ENCODE data around the gene MYLK4.

Gene MYLK4

GRCh38 chr6:2616811-2617210, 133.9 kb downstream of the MYLK4 start:
- no peak overlapping the region for H3K4me3 ChIP-seq (replicated peaks; ENCODE audit: low read depth, low read length)
- TF ChIP-seq CTCF (IDR thresholded peaks at IDR 0.05; ENCODE audit: low read length, missing control alignments): no peak
- peak; percentile 23 for DNase-seq (ENCODE audit: low read depth)

DNA sequence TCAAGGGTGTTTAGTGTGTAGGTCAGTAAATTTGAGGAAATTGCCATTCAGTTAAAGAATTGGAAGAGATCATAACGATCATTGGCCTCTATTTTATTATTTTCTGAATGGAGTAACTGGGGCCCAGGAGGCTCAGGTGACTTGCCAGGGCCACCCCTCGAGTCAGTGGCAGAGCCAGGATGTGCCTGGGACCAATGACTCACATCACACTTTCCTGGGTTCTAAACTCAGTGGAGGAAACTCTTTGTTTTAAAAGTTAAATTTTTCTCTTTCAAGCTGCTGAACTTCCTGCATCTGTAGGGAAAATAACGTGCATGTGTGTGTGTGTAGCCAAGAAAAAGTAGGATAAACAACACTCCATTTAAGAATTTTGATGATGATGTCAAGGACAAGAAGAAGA, 135.5 kb downstream of the MYLK4 start:
- no peak for DNase-seq (ENCODE audit: low read depth)
- H3K4me3 ChIP-seq (replicated peaks; ENCODE audit: low read depth, low read length): no peak overlapping the region
- TF ChIP-seq CTCF (IDR thresholded peaks at IDR 0.05; ENCODE audit: low read length, missing control alignments): no peak

GRCh38 chr6:2614846-2615245, 135.9 kb downstream of the MYLK4 start:
- H3K4me3 ChIP-seq (replicated peaks; ENCODE audit: low read depth, low read length): no peak overlapping the region
- no peak for TF ChIP-seq CTCF (IDR thresholded peaks at IDR 0.05; ENCODE audit: low read length, missing control alignments)
- DNase-seq (ENCODE audit: low read depth): no peak

DNA sequence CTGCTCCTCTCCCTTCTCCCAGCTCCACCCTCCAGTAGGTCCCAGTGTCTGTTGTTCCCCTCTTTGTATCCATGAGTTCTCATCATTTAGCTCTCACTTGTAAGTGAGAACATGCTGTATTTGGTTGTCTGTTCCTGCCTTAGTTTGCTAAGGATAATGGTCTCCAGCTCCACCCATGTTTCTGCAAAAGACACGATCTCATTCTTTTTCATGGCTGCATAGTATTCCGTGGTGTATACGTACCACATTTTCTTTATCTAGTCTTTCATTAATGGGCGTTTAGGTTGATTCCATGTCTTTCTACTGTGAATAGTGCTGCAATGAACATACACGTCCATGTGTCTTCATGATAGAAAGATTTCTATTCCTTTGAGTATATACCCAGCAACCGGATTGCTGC, 136.6 kb downstream of the MYLK4 start:
- no peak for TF ChIP-seq CTCF (IDR thresholded peaks at IDR 0.05; ENCODE audit: low read length, missing control alignments)
- no peak for DNase-seq (ENCODE audit: low read depth)
- H3K4me3 ChIP-seq (replicated peaks; ENCODE audit: low read depth, low read length): no peak overlapping the region
